T-helper 1 cell treated with Interleukin-12 subunit alpha and Interleukin-12 subunit beta and Interleukin-4 antibody, amounts not matched to agents 30 μg/mL and 1 μg/mL, for 36 hours (primary cell): ENCODE results near the gene NEURL1B.

Source experiments
- H3K27ac Mint-ChIP-seq: one replicate; pipeline ENCODE4 v1.8.0; 2021; ENCODE audit warnings: mild to moderate bottlenecking, mixed read lengths
- H3K27me3 Mint-ChIP-seq: one replicate; pipeline ENCODE4 v1.8.0; 2021; ENCODE audit warnings: low read depth, mixed read lengths
- H3K36me3 Mint-ChIP-seq: one replicate; pipeline ENCODE4 v1.8.0; 2021; ENCODE audit warnings: low read depth, mixed read lengths
- H3K4me1 Mint-ChIP-seq: one replicate; pipeline ENCODE4 v1.8.0; 2021; ENCODE audit warnings: low read depth, mixed read lengths
- H3K4me3 Mint-ChIP-seq: one replicate; pipeline ENCODE4 v1.8.0; 2021; ENCODE audit warnings: mild to moderate bottlenecking, moderate library complexity, mixed read lengths
- H3K9me3 Mint-ChIP-seq: one replicate; pipeline ENCODE4 v1.8.0; 2021; ENCODE audit warnings: mixed read lengths

Gene NEURL1B

DNA sequence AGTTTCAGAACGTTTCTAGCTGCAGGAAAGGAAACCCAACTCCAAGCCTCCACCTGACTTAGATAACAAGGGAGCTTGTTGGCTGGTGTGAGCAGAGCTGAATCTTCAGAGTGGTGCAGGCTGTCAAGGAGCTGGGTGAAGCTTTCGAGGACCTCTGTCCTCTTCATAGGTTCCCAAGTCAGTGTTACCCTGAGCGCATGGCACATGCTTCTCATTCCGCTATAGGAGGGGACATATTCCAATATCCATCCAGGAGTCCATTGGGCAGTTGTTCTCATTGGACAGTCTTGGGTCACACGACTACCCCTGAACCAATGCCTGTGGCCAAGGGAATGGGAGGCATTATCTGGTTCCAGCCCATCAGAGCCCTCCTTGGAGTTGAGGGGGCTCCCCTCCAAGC is 79.6 kb downstream of the NEURL1B start:
- no peaks in the 10 kb centered on the region for H3K9me3 Mint-ChIP-seq
- H3K27ac Mint-ChIP-seq: no peak overlapping the region
- H3K36me3 Mint-ChIP-seq: no peaks in the 10 kb centered on the region
- H3K27me3 Mint-ChIP-seq: no peaks in the 10 kb centered on the region
- no peak overlapping the region for H3K4me3 Mint-ChIP-seq
- H3K4me1 Mint-ChIP-seq: peaks cover 2% of the 10 kb centered on the region

DNA sequence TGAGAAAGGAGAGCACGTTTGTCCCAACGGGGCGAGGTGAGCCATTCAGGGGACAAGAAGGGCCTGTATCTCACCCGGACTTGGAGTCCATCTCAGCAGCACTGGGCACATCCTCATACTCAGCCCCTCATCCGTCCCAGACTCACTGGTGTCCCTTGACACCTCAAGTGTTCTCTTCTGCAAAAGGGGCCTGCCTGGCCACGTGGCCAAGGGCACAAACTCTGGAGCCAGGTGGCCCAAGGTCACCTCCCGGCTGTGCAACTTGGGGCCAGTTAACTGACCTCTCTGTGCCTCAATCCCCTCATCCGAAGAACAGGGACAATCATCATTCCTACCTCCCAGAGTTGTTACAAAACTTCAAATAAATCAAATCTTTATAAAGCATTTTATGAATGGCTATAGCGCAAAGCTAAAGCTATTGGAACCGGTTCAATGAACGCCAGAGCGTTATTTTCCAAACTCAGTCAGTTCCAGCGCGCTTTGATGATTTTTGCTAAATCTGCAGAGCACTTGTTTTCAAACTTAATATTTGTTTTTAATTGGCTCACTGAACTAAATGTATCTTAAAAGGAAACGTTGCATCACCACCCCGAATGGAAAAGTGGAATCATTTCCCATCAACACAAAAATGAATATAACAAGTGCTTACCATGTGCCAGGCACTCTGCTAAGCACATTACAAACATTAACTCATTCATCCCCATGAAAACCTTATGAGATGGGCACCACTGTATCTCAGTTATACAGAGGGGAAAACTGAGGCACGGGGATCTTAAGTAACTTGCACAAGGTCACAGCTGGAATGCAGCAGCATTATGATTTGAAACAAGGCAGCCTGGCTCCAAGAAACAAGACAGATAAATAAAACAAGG is 80.6 kb downstream of the NEURL1B start:
- Mint-ChIP-seq H3K27me3 (no peaks in the 10 kb centered on the region), H3K4me1 (peaks cover 2% of the 10 kb centered on the region), H3K27ac (no peak overlapping the region), H3K9me3 (no peaks in the 10 kb centered on the region), H3K36me3 (no peaks in the 10 kb centered on the region), H3K4me3 (no peak overlapping the region)

DNA sequence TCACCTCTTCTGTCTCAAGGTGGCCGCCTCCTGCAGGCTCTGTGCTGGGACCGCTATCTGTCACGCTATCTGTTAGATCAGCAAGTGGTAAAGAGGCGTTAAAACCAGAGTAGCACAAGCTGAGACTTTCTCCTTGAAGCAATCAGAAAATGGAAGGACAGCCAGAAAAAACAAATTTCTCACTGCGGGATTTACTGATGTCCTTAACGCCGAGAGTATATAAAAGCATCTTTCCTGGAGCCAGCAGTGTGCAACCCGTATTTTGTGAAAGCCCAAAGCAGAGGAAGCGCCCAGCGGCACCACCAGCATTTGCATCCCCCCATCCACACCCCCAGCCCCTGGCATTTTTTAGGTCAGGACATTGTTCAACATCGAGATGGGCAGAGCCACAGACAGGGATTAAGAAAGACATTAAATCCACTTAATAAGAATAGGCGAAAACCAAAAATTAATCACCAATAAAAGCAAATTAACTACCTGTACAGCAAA is 81.3 kb downstream of the NEURL1B start:
- Mint-ChIP-seq H3K9me3 (no peaks in the 10 kb centered on the region), H3K4me1 (no peaks in the 10 kb centered on the region), H3K27ac (no peak overlapping the region), H3K4me3 (no peak overlapping the region), H3K36me3 (no peaks in the 10 kb centered on the region), H3K27me3 (no peaks in the 10 kb centered on the region)

DNA sequence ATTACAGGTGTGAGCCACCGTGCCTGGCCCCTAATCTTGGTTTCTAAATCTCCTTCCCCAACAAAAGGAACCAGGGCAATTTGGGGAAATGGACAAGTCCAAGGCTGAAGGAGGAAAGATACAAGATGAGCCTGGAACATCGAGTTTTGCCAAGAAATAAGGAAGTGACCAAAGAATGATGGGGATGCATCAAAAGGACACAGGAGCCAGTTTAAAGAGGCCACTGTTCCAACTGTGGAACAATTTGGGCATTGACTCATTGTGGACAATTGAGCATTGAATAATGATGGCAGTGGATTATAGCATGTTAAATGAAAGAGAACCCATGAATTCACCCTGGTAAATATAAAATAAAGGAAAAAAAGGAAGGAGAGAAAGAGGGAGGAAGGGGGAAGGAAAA is 82.4 kb downstream of the NEURL1B start:
- no peak overlapping the region for H3K27ac Mint-ChIP-seq
- H3K4me1 Mint-ChIP-seq: no peaks in the 10 kb centered on the region
- no peaks in the 10 kb centered on the region for H3K27me3 Mint-ChIP-seq
- H3K4me3 Mint-ChIP-seq: no peak overlapping the region
- no peaks in the 10 kb centered on the region for H3K9me3 Mint-ChIP-seq
- no peaks in the 10 kb centered on the region for H3K36me3 Mint-ChIP-seq

DNA sequence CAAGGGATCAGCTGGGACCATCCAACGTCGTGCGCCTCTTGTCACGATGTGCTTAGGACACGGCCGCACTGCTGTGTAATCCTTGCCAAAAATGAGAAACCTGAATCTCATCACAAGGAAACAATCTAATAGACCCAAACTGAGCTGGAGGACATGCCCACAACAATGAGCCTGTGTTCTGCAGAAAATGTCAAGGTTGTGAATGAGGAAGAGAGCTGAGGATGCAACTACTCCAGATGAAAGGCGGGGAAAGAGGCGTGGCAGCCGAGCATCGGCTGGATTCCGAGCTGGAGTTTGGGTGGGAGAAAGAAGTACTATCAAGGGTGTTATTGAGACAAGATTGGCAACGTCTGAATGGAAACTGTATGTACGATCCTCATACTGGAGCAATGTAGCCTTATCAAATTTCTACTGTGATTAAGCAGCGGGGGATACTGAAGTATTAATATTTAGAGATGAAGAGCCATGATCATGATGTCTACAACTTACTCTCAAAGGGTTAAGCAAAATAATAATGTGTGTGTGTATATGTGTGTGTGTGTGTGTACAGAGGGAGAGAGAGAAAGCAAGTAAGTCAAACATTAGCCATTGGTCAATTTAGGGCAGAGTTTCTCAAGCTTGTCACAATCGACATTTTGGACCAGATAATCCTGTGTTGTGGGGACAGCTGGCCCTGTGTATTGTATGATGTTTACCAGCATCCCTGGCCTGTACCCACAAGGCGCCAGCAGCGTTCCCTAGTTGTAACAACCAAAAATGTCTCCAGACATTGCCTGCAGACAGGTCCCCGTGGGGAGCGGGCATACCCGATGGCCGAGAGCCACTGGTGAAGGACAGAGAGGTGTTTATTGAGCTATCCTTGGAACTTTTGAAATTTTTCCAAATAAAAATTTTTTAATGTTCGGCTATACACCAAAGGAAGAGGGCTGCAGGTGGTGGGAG is 83.5 kb downstream of the NEURL1B start:
- no peak overlapping the region for H3K4me3 Mint-ChIP-seq
- no peaks in the 10 kb centered on the region for H3K36me3 Mint-ChIP-seq
- H3K27me3 Mint-ChIP-seq: no peaks in the 10 kb centered on the region
- H3K27ac Mint-ChIP-seq: no peak overlapping the region
- H3K9me3 Mint-ChIP-seq: no peaks in the 10 kb centered on the region
- no peaks in the 10 kb centered on the region for H3K4me1 Mint-ChIP-seq

DNA sequence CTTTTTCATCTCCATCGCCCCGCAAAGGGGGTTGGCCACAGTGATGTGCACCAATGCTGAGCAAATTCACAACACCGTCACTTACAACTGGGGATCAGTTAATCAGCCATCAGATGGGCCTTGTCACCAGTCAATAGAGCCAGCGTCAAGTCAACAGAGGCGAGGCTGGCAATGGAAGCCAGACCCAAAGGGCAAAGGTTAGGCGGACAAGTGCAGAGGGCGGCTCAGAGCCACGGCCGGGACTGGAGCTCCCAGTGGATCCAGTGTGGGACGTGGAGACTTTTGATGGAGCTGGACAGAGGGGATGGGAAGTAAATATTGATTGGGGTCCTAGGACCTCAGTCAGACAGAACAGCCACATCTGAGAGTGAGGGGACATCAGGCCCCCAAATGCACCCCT is 84.2 kb downstream of the NEURL1B start:
- no peaks in the 10 kb centered on the region for H3K9me3 Mint-ChIP-seq
- no peaks in the 10 kb centered on the region for H3K27me3 Mint-ChIP-seq
- H3K4me1 Mint-ChIP-seq: no peaks in the 10 kb centered on the region
- H3K4me3 Mint-ChIP-seq: no peak overlapping the region
- H3K27ac Mint-ChIP-seq: no peak overlapping the region
- H3K36me3 Mint-ChIP-seq: no peaks in the 10 kb centered on the region

DNA sequence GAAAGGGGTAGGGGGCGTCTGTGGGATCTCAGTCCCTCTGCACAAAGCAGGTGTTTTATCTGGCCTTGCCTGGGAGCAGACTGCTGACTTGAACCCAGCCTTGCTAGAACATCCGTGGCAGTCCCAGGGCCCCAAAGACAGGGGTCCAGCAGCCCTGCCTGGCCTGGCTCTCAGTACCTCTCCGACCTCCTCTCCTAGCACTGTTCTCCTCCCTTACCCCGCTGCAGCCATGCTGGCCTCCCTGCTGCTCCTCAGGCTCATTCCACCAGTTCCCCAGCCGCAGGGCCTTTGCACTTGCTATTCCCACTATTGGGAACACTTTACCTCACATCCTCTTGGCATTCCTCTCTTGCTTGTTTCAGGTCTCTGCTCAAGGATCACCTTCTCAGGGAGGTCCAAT is 84.7 kb downstream of the NEURL1B start:
- Mint-ChIP-seq H3K36me3 (no peaks in the 10 kb centered on the region), H3K4me3 (no peak overlapping the region), H3K27me3 (no peaks in the 10 kb centered on the region), H3K4me1 (no peaks in the 10 kb centered on the region), H3K9me3 (no peaks in the 10 kb centered on the region), H3K27ac (no peak overlapping the region)

DNA sequence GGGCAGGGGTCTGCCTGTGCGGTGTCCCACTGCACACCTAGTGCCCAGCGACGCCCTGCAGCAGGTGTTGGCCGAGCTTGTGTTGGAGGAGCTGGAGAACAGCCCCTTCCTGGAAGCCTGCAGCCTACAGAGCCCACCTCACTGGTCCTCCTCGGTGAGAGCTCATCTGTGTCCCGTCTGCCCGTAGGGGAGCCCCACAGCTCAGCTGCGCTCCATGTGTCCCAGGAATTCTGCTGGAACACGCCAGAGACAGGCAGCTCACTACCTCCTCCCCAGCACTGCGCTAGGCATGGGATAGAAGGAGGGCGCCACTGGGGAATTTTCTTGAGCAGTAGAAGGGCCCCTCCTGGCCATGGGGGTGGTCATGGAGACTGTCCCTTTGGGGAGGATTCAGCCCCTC is 85.9 kb downstream of the NEURL1B start:
- H3K27me3 Mint-ChIP-seq: no peaks in the 10 kb centered on the region
- no peak overlapping the region for H3K4me3 Mint-ChIP-seq
- H3K9me3 Mint-ChIP-seq: no peaks in the 10 kb centered on the region
- H3K36me3 Mint-ChIP-seq: no peaks in the 10 kb centered on the region
- H3K4me1 Mint-ChIP-seq: no peaks in the 10 kb centered on the region
- H3K27ac Mint-ChIP-seq: no peak overlapping the region

DNA sequence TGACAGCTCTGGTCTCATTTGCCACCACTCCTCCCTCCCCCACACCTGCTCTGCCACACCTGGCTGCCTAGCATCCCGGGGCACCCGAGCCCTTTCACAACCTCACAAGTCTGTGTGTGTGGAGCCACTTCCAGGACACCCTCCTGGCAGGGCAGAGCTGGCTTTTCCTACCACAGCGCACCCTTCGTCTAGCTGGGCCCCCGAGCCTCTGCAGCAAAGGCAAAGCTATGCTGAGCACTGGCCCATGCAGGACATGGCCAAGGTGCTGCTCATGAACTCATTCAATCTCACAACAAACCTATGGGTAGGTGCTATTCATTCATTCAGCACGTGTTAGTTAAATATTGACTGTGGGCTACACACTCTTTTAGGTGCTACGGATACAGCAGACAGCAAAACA is 86.5 kb downstream of the NEURL1B start:
- H3K36me3 Mint-ChIP-seq: no peaks in the 10 kb centered on the region
- H3K27ac Mint-ChIP-seq: no peak overlapping the region
- no peaks in the 10 kb centered on the region for H3K4me1 Mint-ChIP-seq
- H3K27me3 Mint-ChIP-seq: no peaks in the 10 kb centered on the region
- H3K4me3 Mint-ChIP-seq: no peak overlapping the region
- H3K9me3 Mint-ChIP-seq: no peaks in the 10 kb centered on the region

DNA sequence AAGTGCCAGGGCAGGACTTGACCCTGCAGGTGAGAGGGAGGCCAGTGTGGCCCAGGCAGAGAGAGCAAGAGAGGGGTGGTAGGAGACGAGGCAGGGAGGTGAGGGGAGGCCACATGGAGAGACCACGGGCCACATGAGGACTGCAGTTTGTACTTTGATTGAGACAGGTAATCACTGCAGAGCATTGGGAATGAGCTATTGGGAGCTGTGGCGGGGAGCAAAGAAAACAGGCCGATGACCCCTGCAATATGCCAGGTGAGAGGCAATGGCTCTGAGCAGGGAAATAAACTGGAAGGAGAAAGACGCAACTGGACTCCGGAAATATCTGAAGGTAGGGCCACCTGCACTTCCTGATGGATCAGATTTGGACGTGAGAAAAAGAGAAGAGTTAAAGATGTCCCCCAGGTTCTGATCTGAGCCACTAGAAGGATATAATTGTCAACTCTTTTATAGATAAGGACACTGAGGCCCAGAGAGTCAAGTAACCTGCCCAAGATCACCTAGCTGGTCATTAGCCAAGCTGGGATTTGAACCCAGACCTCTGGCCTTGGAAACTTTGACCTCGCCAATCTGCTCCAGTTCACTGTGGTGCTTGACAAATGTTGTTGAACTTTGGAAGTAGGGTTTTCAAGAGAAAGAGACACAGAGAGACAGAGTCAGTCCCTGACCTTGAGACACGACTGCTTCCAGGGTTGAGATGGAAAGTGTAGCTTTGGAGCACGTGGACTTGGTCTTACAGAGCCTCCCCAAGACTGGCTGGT is 87.6 kb downstream of the NEURL1B start:
- Mint-ChIP-seq H3K36me3 (no peaks in the 10 kb centered on the region), H3K27ac (no peak overlapping the region), H3K4me1 (no peaks in the 10 kb centered on the region), H3K27me3 (no peaks in the 10 kb centered on the region), H3K9me3 (no peaks in the 10 kb centered on the region), H3K4me3 (no peak overlapping the region)

DNA sequence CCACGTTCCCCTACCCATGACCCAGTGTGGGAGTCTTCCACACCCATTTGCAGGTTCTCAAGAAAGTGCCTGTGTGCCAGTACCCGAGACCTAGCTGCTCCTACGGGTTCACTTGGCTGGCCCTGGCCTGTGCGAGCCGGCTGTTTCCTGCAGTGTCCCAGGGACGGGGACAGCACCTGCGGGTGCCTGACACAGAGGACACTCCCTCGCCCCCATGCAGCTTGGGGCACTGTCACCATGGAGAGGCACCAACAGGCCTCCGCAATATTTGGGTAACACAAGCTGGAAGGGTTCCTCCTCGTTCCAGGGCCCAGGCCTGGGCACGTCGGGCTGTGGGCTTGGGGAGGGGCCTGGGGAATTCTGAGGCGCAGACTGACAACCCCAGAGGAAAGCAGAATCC is 88.5 kb downstream of the NEURL1B start:
- H3K4me1 Mint-ChIP-seq: no peaks in the 10 kb centered on the region
- no peaks in the 10 kb centered on the region for H3K27me3 Mint-ChIP-seq
- no peak overlapping the region for H3K27ac Mint-ChIP-seq
- H3K36me3 Mint-ChIP-seq: no peaks in the 10 kb centered on the region
- H3K9me3 Mint-ChIP-seq: no peaks in the 10 kb centered on the region
- no peak overlapping the region for H3K4me3 Mint-ChIP-seq

DNA sequence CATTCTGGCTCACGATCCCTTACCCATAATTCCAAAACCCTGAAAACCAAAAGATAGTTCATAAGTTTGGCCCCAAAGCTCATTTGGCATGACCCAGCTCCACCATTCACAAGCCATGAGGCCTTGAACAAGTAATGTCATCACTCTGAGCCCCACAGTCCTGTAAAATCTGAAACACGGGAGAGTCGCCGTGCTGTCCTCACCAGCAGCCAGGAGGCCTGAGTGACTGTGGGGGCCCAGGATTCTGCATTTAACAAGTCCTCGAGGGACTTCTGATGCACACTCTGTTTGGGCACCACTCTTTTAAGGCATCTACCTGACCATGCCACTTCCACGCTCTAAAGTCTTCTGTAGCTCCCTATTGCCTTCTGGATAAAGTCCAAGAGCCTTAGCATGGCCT is 89.2 kb downstream of the NEURL1B start:
- no peaks in the 10 kb centered on the region for H3K4me1 Mint-ChIP-seq
- H3K9me3 Mint-ChIP-seq: no peaks in the 10 kb centered on the region
- no peak overlapping the region for H3K4me3 Mint-ChIP-seq
- H3K36me3 Mint-ChIP-seq: no peaks in the 10 kb centered on the region
- H3K27ac Mint-ChIP-seq: no peak overlapping the region
- no peaks in the 10 kb centered on the region for H3K27me3 Mint-ChIP-seq

DNA sequence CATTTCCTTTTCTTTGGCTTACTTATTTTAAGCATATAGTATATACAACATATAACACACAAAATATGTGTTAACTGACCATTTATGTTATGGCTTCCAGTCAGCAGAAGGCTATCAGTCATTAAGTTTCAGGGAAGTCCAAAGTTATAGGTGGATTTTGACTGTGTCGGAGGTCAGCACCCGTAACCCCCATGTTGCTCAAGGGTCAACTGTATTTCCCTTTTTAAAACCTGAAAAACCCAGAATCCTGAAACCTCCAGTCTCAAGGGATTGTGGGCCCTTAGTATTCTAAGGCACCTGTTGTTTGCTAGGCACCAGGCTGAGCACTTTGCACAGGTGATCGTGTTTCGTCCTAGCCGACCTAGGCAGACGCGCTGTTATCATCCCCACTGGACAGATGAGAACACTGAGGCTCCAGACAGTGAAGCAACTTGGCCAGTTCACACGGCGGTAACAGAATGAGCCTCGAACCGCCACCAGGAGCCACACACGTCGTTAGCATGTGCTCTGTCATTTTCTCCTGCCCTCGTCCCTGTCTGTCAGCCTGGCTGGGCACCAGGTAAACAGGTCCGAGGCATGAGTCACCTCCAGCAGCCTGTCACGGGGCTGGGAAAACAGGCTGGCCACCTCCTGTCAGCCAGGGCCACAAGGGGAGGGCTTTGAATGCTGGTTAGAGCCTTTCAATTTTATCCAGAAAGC is 90.1 kb downstream of the NEURL1B start:
- no peaks in the 10 kb centered on the region for H3K36me3 Mint-ChIP-seq
- H3K4me1 Mint-ChIP-seq: no peaks in the 10 kb centered on the region
- no peaks in the 10 kb centered on the region for H3K27me3 Mint-ChIP-seq
- H3K4me3 Mint-ChIP-seq: no peak overlapping the region
- H3K9me3 Mint-ChIP-seq: no peaks in the 10 kb centered on the region
- no peak overlapping the region for H3K27ac Mint-ChIP-seq

DNA sequence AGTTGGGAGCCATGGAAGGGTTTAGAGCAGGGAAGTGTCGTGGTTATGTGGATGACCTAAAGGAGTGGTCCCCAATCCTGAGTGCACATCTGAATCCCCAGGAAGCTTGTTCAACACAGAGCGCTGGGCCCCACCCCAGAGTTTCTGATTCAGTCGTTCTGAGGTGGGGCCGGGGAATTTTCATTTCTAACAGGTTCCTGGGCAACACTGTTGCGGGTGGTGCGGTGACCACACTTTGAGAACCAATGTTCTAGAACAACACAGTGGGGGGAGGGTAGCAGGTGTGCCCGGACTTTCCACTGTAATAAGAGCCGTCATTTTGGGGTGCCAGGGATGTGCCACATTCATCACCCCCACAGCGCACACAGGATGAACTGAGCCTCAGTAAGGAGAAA is 90.6 kb downstream of the NEURL1B start:
- no peaks in the 10 kb centered on the region for H3K27me3 Mint-ChIP-seq
- no peaks in the 10 kb centered on the region for H3K4me1 Mint-ChIP-seq
- no peaks in the 10 kb centered on the region for H3K36me3 Mint-ChIP-seq
- H3K4me3 Mint-ChIP-seq: no peak overlapping the region
- no peaks in the 10 kb centered on the region for H3K9me3 Mint-ChIP-seq
- H3K27ac Mint-ChIP-seq: no peak overlapping the region
